Measurements from ENCODE around the gene SDR42E1. TPM values are rescaled to one million over a fixed set of nuclear protein-coding genes. Genes with fewer than 3 reads are reported as not detected.

The SDR42E1 gene
- total RNA-seq, 4 donors from 2014 or later: 0.16 to 2.3 (median 0.20) TPM

GRCh38 chr16:82037666-82038065 lies 26.4 kb upstream of the SDR42E1 start:
- TF ChIP-seq CTCF (IDR thresholded peaks at IDR 0.05; ENCODE audit: low read depth): no peak

DNA sequence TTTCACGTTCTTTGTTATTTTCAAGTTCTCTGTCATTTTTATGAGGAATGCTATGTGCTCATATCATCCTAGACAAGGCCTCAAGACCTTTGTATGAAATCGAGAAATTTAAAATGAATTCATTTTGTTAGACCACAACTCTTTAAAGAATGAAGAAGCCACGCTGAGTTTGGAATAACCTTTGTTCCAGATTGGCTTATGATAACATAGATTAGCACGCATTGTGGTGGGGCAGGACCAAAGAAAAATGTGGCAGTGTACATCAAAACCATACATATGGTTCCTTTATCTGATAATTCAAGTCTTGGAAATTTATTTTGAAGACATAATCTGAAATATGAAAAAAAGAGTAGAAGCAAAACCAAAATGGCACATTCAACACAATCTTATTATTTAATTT lies 26.0 kb upstream of the SDR42E1 start:
- TF ChIP-seq CTCF (IDR thresholded peaks at IDR 0.05; ENCODE audit: low read depth): no peak

DNA sequence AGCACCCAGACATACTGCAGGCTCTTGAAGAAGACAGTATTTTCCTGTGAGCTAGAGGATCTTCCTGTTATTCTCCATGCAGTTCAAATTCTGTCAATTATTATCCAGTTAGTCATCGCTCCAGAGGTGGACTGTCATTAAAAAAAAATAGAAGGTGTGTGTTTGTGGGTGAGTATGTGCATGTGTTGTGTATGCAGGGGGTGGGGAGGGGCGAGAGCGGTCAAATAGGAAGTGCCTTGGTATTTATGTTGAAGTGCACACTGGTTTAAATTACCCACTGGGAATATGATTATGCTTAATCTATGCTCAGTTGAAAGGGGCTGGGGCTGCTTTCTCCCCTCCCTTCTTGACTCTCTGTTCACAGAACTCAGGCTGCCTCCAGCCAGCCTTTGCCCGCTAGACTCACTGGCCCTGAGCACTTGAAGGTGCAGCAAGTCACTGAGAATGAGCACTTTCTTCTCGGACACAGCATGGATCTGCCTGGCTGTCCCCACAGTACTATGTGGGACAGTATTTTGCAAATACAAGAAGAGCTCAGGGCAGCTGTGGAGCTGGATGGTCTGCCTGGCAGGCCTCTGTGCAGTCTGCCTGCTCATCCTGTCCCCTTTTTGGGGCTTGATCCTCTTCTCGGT lies 23.8 kb upstream of the SDR42E1 start, which contains the start of gene HSD17B2:
Gene HSD17B2 (plus strand): TSS at position 273 of the 632 bp plus-strand sequence. CDS start 172 bp downstream, at position 445.
- TF ChIP-seq CTCF (IDR thresholded peaks at IDR 0.05; ENCODE audit: low read depth): no peak

DNA sequence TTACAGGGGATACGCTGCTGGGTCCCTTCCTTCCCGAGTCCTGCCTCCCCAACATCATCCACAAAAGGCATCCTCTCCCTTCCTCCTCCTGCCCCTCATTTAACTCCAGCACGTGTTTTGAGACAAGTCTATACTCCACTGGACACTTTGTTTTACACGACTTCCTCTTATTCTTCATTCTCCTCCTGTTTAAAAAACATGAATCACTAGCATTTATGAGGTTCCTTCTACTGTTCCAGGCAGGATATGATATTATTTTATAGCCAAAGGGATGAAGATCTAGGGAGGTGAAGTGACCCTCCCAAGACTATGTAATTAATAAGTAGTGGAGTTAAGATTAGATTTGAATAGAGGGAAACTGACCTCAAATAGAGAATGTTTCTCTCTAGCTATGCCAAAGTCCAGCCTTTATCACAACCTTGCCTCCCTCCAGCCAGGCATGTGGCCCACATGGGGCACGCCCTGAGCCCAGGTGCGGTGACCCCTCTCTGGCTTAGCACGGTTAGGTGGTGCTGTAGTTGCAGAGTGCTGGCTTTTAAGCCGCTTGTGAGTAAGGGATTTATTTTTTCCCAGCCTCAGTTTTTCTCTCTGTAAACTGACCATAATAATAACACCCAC lies 22.5 kb upstream of the SDR42E1 start:
- no peak for TF ChIP-seq CTCF (IDR thresholded peaks at IDR 0.05; ENCODE audit: low read depth)

DNA sequence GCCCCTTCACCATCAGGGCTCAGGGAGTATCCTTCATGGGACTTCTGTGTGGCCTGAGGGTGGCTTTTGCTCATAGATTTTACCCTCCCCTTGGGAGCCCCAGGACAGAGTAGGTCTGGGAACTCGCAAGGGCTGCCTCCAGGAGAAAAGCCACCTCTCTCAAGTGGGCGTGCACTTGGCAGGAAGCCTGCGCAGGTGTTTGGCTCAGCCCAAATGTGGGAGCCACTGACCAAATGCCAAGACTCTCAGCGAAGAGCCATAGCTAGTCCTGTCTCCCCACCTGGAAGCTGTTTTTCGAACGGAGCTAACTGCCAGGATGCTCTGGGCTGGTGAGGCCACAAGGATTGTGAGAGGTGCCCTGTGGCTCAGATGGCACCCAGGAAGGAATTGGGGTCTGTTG lies 21.7 kb upstream of the SDR42E1 start:
- TF ChIP-seq CTCF (IDR thresholded peaks at IDR 0.05; ENCODE audit: low read depth): no peak

- no peak for TF ChIP-seq CTCF (IDR thresholded peaks at IDR 0.05; ENCODE audit: low read depth)
Observed at GRCh38 chr16:82031116-82032084, 20.1 kb upstream of the SDR42E1 start.

DNA sequence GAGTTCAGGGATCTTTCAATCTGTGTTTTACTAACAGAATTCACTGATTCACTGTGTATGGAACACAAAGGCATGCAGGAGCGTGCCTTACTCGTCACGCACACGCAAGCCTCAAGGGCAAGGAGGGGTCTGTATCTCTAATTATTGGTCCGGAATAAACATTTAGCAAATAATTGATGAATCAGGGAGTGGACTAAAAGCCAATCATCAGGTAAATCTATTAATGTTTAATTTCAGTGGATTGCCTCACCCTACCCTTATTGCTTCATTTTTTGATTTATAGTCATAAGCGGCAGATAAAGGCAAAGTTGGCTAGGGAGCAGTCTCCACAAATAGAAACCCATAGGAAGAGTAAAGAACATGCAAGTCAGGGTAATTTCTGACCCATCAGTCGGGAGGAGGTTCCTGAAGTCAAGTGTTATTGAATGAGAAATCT lies 16.4 kb upstream of the SDR42E1 start:
- TF ChIP-seq CTCF (IDR thresholded peaks at IDR 0.05; ENCODE audit: low read depth): no peak
